Astrocyte of the spinal cord (primary cell): ENCODE results near the gene KCNN1.

Source experiments
- DNase-seq: peaks from one replicate; pipeline ENCODE4 v3.0.0; 2011; ENCODE audit warnings: low read depth, low spot score
- H3K4me3 ChIP-seq: 2 replicates; pipeline ENCODE4 v1.5.1; 2011; ENCODE audit warnings: low read depth, mild to moderate bottlenecking, low read length, moderate library complexity
- CTCF ChIP-seq: IDR thresholded peaks from 2 replicates; pipeline ENCODE4 v1.5.1; 2012; ENCODE audit warnings: low read depth, mild to moderate bottlenecking, low read length, inconsistent platforms
- in situ Hi-C: cut with HindIII; loops from 2 replicates; pipeline ENCODE4 v1.10.0; 2017; ENCODE audit warnings: low sequenced_read_pairs

The KCNN1 gene

GRCh38 chr19:17951990-17952976, 14.6 kb upstream of the KCNN1 start:
- TF ChIP-seq CTCF: no peak
- in situ Hi-C loops: no loop called here
- H3K4me3 ChIP-seq: no peak overlapping the region
- DNase-seq: no peak

- H3K4me3 ChIP-seq: no peak overlapping the region
- in situ Hi-C loops: no loop called here
- TF ChIP-seq CTCF: no peak
- DNase-seq: no peak
Measured at GRCh38 chr19:17953316-17953801, 13.5 kb upstream of the KCNN1 start.

GRCh38 chr19:17953869-17954268, 13.0 kb upstream of the KCNN1 start:
- no peak overlapping the region for H3K4me3 ChIP-seq
- in situ Hi-C loops: no loop called here
- DNase-seq: no peak
- no peak for TF ChIP-seq CTCF

- DNase-seq: no peak
- in situ Hi-C loops: no loop called here
- no peak for TF ChIP-seq CTCF
- H3K4me3 ChIP-seq: no peak overlapping the region
Measured at GRCh38 chr19:17954401-17954800, 12.5 kb upstream of the KCNN1 start.

GRCh38 chr19:17957149-17957849, 9.6 kb upstream of the KCNN1 start:
- no peak overlapping the region for H3K4me3 ChIP-seq
- in situ Hi-C loops: no loop called here
- no peak for DNase-seq
- TF ChIP-seq CTCF: no peak

GRCh38 chr19:17957885-17958284, 9.0 kb upstream of the KCNN1 start:
- TF ChIP-seq CTCF: no peak
- in situ Hi-C loops: no loop called here
- H3K4me3 ChIP-seq: no peak overlapping the region
- no peak for DNase-seq
